Neutrophil (primary cell): ENCODE results near the gene SEMA3E.

Source experiments
- H3K27ac ChIP-seq: fragments of 200-600 bp; sonication (generic); 2 replicates; pipeline ENCODE4 v1.5.1; 2016; ENCODE audit warnings: mild to moderate bottlenecking, moderate library complexity
- H3K27me3 ChIP-seq: fragments of 200-600 bp; sonication (generic); 2 replicates; pipeline ENCODE4 v1.6.0; 2016; ENCODE audit warnings: mild to moderate bottlenecking
- H3K36me3 ChIP-seq: fragments of 200-600 bp; sonication (generic); 2 replicates; pipeline ENCODE4 v1.5.1; 2017
- H3K4me1 ChIP-seq, 2 experiments: fragments of 200-600 bp in 1 of 2; sonication (generic) in 1 of 2; 1 replicate in 1 of 2; 2 replicates in 1 of 2; pipeline versions ENCODE4 v1.5.1 to v1.6.1; 2013 to 2016; ENCODE audit warnings: low read depth in 1 of 2, low read length in 1 of 2, mild to moderate bottlenecking in 1 of 2, moderate library complexity in 1 of 2; ENCODE audit not compliant: control insufficient read depth in 1 of 2, insufficient read depth in 1 of 2
- H3K4me3 ChIP-seq, 2 experiments: fragments of 200-600 bp in 1 of 2; sonication (generic) in 1 of 2; 1 replicate in 1 of 2; 2 replicates in 1 of 2; pipeline ENCODE4 v1.5.1; 2013 to 2016; ENCODE audit warnings: low read depth in 1 of 2, low read length in 1 of 2, mild to moderate bottlenecking in 1 of 2, moderate library complexity in 1 of 2
- H3K9me3 ChIP-seq: fragments of 200-600 bp; sonication (generic); 2 replicates; pipeline ENCODE4 v1.5.1; 2016
- CTCF ChIP-seq: fragments of 200-600 bp; sonication (generic); IDR thresholded peaks from 2 replicates; pipeline ENCODE4 v1.5.1; 2016; ENCODE audit warnings: antibody characterized with exemption

SEMA3E gene

GRCh38 chr7:83366629-83367028, 282.3 kb downstream of the SEMA3E start:
- Histone ChIP-seq H3K4me3 (no peak overlapping the region), H3K4me1 (no peaks in the 10 kb centered on the region), H3K9me3 (no peaks in the 10 kb centered on the region), H3K27me3 (no peaks in the 10 kb centered on the region), H3K27ac (no peak overlapping the region), H3K36me3 (no peaks in the 10 kb centered on the region)
- no peak for TF ChIP-seq CTCF

- H3K4me3 ChIP-seq: no peak overlapping the region
- H3K27ac ChIP-seq: no peak overlapping the region
- H3K4me1 ChIP-seq: no peaks in the 10 kb centered on the region
- TF ChIP-seq CTCF: no peak
- H3K27me3 ChIP-seq: no peaks in the 10 kb centered on the region
- no peaks in the 10 kb centered on the region for H3K36me3 ChIP-seq
- H3K9me3 ChIP-seq: no peaks in the 10 kb centered on the region
Measured at GRCh38 chr7:83365746-83366145, 283.2 kb downstream of the SEMA3E start.

GRCh38 chr7:83362871-83363550, 285.9 kb downstream of the SEMA3E start:
- Histone ChIP-seq H3K36me3 (no peaks in the 10 kb centered on the region), H3K4me1 (no peaks in the 10 kb centered on the region), H3K4me3 (no peak overlapping the region), H3K27ac (no peak overlapping the region), H3K9me3 (no peaks in the 10 kb centered on the region), H3K27me3 (no peaks in the 10 kb centered on the region)
- no peak for TF ChIP-seq CTCF

- Histone ChIP-seq H3K27me3 (no peaks in the 10 kb centered on the region), H3K9me3 (no peaks in the 10 kb centered on the region), H3K36me3 (no peaks in the 10 kb centered on the region), H3K4me1 (no peaks in the 10 kb centered on the region), H3K27ac (no peak overlapping the region), H3K4me3 (no peak overlapping the region)
- TF ChIP-seq CTCF: no peak
Measured at GRCh38 chr7:83359108-83359507, 289.8 kb downstream of the SEMA3E start.

- Histone ChIP-seq H3K27me3 (no peaks in the 10 kb centered on the region), H3K4me1 (no peaks in the 10 kb centered on the region), H3K4me3 (no peak overlapping the region), H3K27ac (no peak overlapping the region), H3K36me3 (no peaks in the 10 kb centered on the region), H3K9me3 (no peaks in the 10 kb centered on the region)
- no peak for TF ChIP-seq CTCF
Measured at GRCh38 chr7:83355143-83355542, 293.8 kb downstream of the SEMA3E start.
